Measurements from ENCODE around the gene HERC2.

The HERC2 gene

GRCh38 chr15:28084547-28084946, 237.4 kb downstream of the HERC2 start:
- ATAC-seq (ENCODE audit: insufficient read depth, low read depth), result no peak

GRCh38 chr15:28082891-28083684, 238.9 kb downstream of the HERC2 start:
- no peak overlapping the region for H3K27ac ChIP-seq (ENCODE audit: low read length)
- H3K9ac ChIP-seq (ENCODE audit: low read depth, low read length), result no peak overlapping the region
- no peaks in the 10 kb centered on the region for H3K9me3 ChIP-seq (ENCODE audit: insufficient read depth, low read length, severe bottlenecking)
- H3K27me3 ChIP-seq (ENCODE audit: insufficient read depth, low read length, poor library complexity), result no peaks in the 10 kb centered on the region
- DNase-seq (no peak), ATAC-seq (ENCODE audit: insufficient read depth, low read depth) (no peak)
- TF ChIP-seq EZH2 (IDR thresholded peaks at IDR 0.05; ENCODE audit: borderline replicate concordance, low read depth, low read length, severe bottlenecking), result no peak
- TF ChIP-seq, protein P1, sequence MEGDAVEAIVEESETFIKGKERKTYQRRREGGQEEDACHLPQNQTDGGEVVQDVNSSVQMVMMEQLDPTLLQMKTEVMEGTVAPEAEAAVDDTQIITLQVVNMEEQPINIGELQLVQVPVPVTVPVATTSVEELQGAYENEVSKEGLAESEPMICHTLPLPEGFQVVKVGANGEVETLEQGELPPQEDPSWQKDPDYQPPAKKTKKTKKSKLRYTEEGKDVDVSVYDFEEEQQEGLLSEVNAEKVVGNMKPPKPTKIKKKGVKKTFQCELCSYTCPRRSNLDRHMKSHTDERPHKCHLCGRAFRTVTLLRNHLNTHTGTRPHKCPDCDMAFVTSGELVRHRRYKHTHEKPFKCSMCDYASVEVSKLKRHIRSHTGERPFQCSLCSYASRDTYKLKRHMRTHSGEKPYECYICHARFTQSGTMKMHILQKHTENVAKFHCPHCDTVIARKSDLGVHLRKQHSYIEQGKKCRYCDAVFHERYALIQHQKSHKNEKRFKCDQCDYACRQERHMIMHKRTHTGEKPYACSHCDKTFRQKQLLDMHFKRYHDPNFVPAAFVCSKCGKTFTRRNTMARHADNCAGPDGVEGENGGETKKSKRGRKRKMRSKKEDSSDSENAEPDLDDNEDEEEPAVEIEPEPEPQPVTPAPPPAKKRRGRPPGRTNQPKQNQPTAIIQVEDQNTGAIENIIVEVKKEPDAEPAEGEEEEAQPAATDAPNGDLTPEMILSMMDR (IDR thresholded peaks at IDR 0.05; ENCODE audit: borderline replicate concordance, extremely low read depth, low read length, poor library complexity, severe bottlenecking), result no peak
- no peak overlapping the region for H3K4me3 ChIP-seq (ENCODE audit: low read depth in 1 of 2, low read length in 2 of 2)
- no peaks in the 10 kb centered on the region for H3K4me1 ChIP-seq (ENCODE audit: insufficient read depth, low read length)
- H4K20me1 ChIP-seq (ENCODE audit: insufficient read depth, low read length), result no peaks in the 10 kb centered on the region
- no peak overlapping the region for H3K4me2 ChIP-seq (ENCODE audit: insufficient read depth, low read length)
- H2AFZ ChIP-seq (ENCODE audit: low read depth, low read length), result no peak overlapping the region
- no peaks in the 10 kb centered on the region for H3K79me2 ChIP-seq (ENCODE audit: insufficient read depth, low read length)
- H3K36me3 ChIP-seq (ENCODE audit: insufficient read depth, low read length), result no peaks in the 10 kb centered on the region

More at GRCh38 chr15:28084547-28084946, 237.4 kb downstream of the HERC2 start:
- Histone ChIP-seq H3K4me2 (ENCODE audit: insufficient read depth, low read length) (no peak overlapping the region), H3K9me3 (ENCODE audit: insufficient read depth, low read length, severe bottlenecking) (no peaks in the 10 kb centered on the region), H3K36me3 (ENCODE audit: insufficient read depth, low read length) (no peaks in the 10 kb centered on the region), H2AFZ (ENCODE audit: low read depth, low read length) (no peak overlapping the region), H3K4me3 (ENCODE audit: low read depth in 1 of 2, low read length in 2 of 2) (no peak overlapping the region), H4K20me1 (ENCODE audit: insufficient read depth, low read length) (no peaks in the 10 kb centered on the region), H3K27ac (ENCODE audit: low read length) (no peak overlapping the region), H3K27me3 (ENCODE audit: insufficient read depth, low read length, poor library complexity) (no peaks in the 10 kb centered on the region), H3K9ac (ENCODE audit: low read depth, low read length) (no peak overlapping the region), H3K4me1 (ENCODE audit: insufficient read depth, low read length) (no peaks in the 10 kb centered on the region), H3K79me2 (ENCODE audit: insufficient read depth, low read length) (no peaks in the 10 kb centered on the region)
- no peak for TF ChIP-seq EZH2 (IDR thresholded peaks at IDR 0.05; ENCODE audit: borderline replicate concordance, low read depth, low read length, severe bottlenecking)
- TF ChIP-seq, protein P1 (IDR thresholded peaks at IDR 0.05; ENCODE audit: borderline replicate concordance, extremely low read depth, low read length, poor library complexity, severe bottlenecking), result no peak
- no peak for DNase-seq

GRCh38 chr15:28081594-28081993, 240.4 kb downstream of the HERC2 start:
- H3K79me2 ChIP-seq (ENCODE audit: insufficient read depth, low read length), result no peaks in the 10 kb centered on the region
- H3K4me1 ChIP-seq (ENCODE audit: insufficient read depth, low read length), result no peaks in the 10 kb centered on the region
- H3K9ac ChIP-seq (ENCODE audit: low read depth, low read length), result no peak overlapping the region
- no peaks in the 10 kb centered on the region for H3K36me3 ChIP-seq (ENCODE audit: insufficient read depth, low read length)
- no peak for DNase-seq
- no peak for ATAC-seq (ENCODE audit: insufficient read depth, low read depth)
- no peak overlapping the region for H3K4me2 ChIP-seq (ENCODE audit: insufficient read depth, low read length)
- no peak overlapping the region for H3K4me3 ChIP-seq (ENCODE audit: low read depth in 1 of 2, low read length in 2 of 2)
- H4K20me1 ChIP-seq (ENCODE audit: insufficient read depth, low read length), result no peaks in the 10 kb centered on the region
- no peaks in the 10 kb centered on the region for H3K27me3 ChIP-seq (ENCODE audit: insufficient read depth, low read length, poor library complexity)
- TF ChIP-seq EZH2 (IDR thresholded peaks at IDR 0.05; ENCODE audit: borderline replicate concordance, low read depth, low read length, severe bottlenecking), result no peak
- TF ChIP-seq, protein P1 (IDR thresholded peaks at IDR 0.05; ENCODE audit: borderline replicate concordance, extremely low read depth, low read length, poor library complexity, severe bottlenecking), result no peak
- H3K27ac ChIP-seq (ENCODE audit: low read length), result no peak overlapping the region
- no peak overlapping the region for H2AFZ ChIP-seq (ENCODE audit: low read depth, low read length)
- no peaks in the 10 kb centered on the region for H3K9me3 ChIP-seq (ENCODE audit: insufficient read depth, low read length, severe bottlenecking)

Data from DND-41 (cell line).